HEK293T (cell line): ENCODE data around the gene MMP7.

Experiments
- CTCF ChIA-PET: fragments of 350-600 bp; formaldehyde crosslinking; extraction: SDS; loops from one replicate; lab custom pipeline; 2021; ENCODE audit warnings: antibody characterized with exemption, inconsistent platforms; lab: Yijun Ruan, JAX
- POLR2A ChIA-PET: fragments of 350-600 bp; formaldehyde crosslinking; extraction: SDS; loops from one replicate; lab custom pipeline; 2020; ENCODE audit warnings: antibody characterized with exemption, inconsistent platforms; lab: Yijun Ruan, JAX
- DNase-seq: peaks from one replicate; pipeline ENCODE4 v3.0.0; 2012; ENCODE audit warnings: mixed read lengths; ENCODE audit errors: extremely low spot score
- ARNT ChIP-seq: fragments of 450-650 bp; IDR thresholded peaks from 2 replicates; pipeline ENCODE4 v1.6.1; 2017; ENCODE audit warnings: mild to moderate bottlenecking
- BHLHE40 ChIP-seq: fragments of 450-650 bp; IDR thresholded peaks from 2 replicates; pipeline ENCODE4 v1.6.1; 2016; ENCODE audit warnings: mild to moderate bottlenecking, moderate library complexity, borderline replicate concordance
- CTBP1 ChIP-seq: fragments of 450-650 bp; IDR thresholded peaks from 2 replicates; pipeline ENCODE4 v1.6.1; 2016; ENCODE audit warnings: borderline replicate concordance
- ELF4 ChIP-seq: fragments of 450-650 bp; IDR thresholded peaks from 2 replicates; pipeline ENCODE4 v1.6.1; 2017; ENCODE audit warnings: antibody characterized with exemption
- FOXA1 ChIP-seq: fragments of 450-650 bp; IDR thresholded peaks from 2 replicates; pipeline ENCODE4 v1.6.1; 2016; ENCODE audit warnings: mild to moderate bottlenecking
- FOXK2 ChIP-seq: fragments of 450-650 bp; IDR thresholded peaks from 2 replicates; pipeline ENCODE4 v1.6.1; 2016; ENCODE audit warnings: mild to moderate bottlenecking
- FOXM1 ChIP-seq: fragments of 450-650 bp; IDR thresholded peaks from 2 replicates; pipeline ENCODE4 v1.6.1; 2017; ENCODE audit warnings: mild to moderate bottlenecking, borderline replicate concordance
- HDGF ChIP-seq: fragments of 450-650 bp; IDR thresholded peaks from 2 replicates; pipeline ENCODE4 v1.6.1; 2017; ENCODE audit warnings: antibody characterized with exemption, borderline replicate concordance
- L3MBTL2 ChIP-seq: fragments of 450-650 bp; conservative IDR thresholded peaks from 2 replicates; pipeline ENCODE4 v1.6.1; 2016; ENCODE audit warnings: mild to moderate bottlenecking
- LEF1 ChIP-seq: fragments of 450-650 bp; IDR thresholded peaks from 2 replicates; pipeline ENCODE4 v1.6.1; 2017; ENCODE audit warnings: mild to moderate bottlenecking, borderline replicate concordance
- NFRKB ChIP-seq: fragments of 450-650 bp; IDR thresholded peaks from 2 replicates; pipeline ENCODE4 v1.6.1; 2016; ENCODE audit warnings: mild to moderate bottlenecking, moderate library complexity
- SP1 ChIP-seq: fragments of 450-650 bp; IDR thresholded peaks from 2 replicates; pipeline ENCODE4 v1.6.1; 2017
- SUZ12 ChIP-seq: fragments of 450-650 bp; IDR thresholded peaks from 2 replicates; pipeline ENCODE4 v1.6.1; 2016; ENCODE audit warnings: mild to moderate bottlenecking
- TARDBP ChIP-seq: fragments of 450-650 bp; IDR thresholded peaks from 2 replicates; pipeline ENCODE4 v1.6.1; 2016
- ZNF384 ChIP-seq: fragments of 450-650 bp; IDR thresholded peaks from 2 replicates; pipeline ENCODE4 v1.6.1; 2016
- TF ChIP-seq, protein P1 (sequence below): fragments of 450-650 bp; IDR thresholded peaks from 2 replicates; pipeline ENCODE4 v1.6.1; 2016

MMP7 gene

DNA sequence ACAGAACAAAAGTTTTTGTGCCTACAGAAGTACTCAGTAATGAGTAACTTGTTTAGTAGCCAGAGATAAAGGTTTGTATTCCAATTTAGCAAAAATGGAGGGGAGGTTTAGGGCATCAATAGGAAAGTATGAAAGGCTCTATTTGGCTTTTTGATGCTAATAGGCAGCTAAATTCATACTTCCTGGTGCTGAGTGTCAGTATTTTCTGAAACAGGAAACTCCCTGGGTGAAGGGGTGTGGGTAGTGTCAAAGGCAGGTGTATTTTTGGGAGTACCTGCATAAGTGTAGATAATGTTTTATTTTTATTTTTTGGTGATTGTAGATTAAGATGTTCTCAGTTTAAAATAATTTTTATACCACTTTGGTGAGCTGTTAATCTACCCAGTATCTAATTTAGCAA lies 29.3 kb upstream of the MMP7 start:
- no peak for DNase-seq
- ChIA-PET CTCF (no interaction called here), POLR2A (no interaction called here)
- TF ChIP-seq FOXM1: no peak

DNA sequence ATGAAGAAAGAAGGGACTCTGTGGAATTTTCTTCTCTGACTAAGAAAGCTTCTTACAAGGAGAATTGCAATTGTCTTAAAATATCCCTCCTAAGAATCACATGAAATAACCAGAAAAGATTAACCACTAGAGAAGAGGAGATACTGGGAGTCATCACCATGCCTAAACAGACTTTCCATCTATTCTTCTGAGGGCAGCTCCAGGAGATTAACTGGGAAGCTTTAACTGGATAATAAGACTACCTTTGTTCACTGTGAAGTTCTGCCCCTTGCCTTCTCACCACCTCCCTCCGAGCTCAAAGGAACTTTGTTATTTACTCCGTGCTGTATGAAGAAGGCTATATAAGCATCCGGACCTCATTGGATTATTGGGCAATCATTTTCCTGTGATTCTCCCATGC lies 24.5 kb upstream of the MMP7 start:
- DNase-seq: no peak
- TF ChIP-seq SP1: no peak
- TF ChIP-seq, protein P1, sequence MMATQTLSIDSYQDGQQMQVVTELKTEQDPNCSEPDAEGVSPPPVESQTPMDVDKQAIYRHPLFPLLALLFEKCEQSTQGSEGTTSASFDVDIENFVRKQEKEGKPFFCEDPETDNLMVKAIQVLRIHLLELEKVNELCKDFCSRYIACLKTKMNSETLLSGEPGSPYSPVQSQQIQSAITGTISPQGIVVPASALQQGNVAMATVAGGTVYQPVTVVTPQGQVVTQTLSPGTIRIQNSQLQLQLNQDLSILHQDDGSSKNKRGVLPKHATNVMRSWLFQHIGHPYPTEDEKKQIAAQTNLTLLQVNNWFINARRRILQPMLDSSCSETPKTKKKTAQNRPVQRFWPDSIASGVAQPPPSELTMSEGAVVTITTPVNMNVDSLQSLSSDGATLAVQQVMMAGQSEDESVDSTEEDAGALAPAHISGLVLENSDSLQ: no peak
- TF ChIP-seq SUZ12: no peak
- TF ChIP-seq FOXK2: no peak
- no peak for TF ChIP-seq LEF1
- TF ChIP-seq TARDBP: no peak
- TF ChIP-seq HDGF: no peak
- TF ChIP-seq NFRKB: no peak
- no peak for TF ChIP-seq L3MBTL2
- no peak for TF ChIP-seq BHLHE40
- TF ChIP-seq FOXM1: no peak
- no peak for TF ChIP-seq ELF4
- no peak for TF ChIP-seq ZNF384
- no peak for TF ChIP-seq ARNT
- no peak for TF ChIP-seq CTBP1
- no peak for TF ChIP-seq FOXA1
- POLR2A ChIA-PET: no interaction called here
- CTCF ChIA-PET: interaction anchor here (0.6 kb wide), 1 partner anchor 267 kb away, joined by 3 read pairs; no protein-coding TSS in a partner anchor

DNA sequence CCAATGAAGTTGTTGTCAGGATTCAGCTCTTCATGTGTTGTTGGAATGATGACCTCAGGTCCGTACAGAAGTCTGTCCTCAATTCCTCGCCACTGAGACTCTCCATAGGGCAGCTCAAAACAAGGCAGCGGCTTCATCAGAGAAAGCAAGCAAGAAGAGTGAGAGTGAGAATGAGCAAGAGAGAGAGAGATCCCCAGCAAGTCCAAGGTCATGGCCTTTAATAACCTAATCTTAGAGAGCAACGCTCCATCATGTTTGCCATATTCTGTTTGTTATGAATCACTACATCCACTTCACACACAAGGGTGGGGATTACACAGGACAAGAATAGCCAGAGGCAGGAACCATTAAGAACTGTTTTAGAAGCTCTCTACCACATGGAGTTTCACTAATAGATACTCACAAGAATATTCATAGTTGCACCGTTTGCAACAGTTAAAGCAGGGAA lies 23.3 kb upstream of the MMP7 start:
- TF ChIP-seq ZNF384 (no peak), LEF1 (no peak), NFRKB (no peak), L3MBTL2 (no peak), SP1 (no peak), ELF4 (no peak), FOXK2 (no peak), BHLHE40 (no peak), CTBP1 (no peak)
- TF ChIP-seq, protein P1: no peak
- ChIA-PET CTCF (interaction anchor here (1.2 kb wide), 1 partner anchor 211 kb away, joined by 6 read pairs; no protein-coding TSS in a partner anchor), POLR2A (no interaction called here)
- DNase-seq: no peak

DNA sequence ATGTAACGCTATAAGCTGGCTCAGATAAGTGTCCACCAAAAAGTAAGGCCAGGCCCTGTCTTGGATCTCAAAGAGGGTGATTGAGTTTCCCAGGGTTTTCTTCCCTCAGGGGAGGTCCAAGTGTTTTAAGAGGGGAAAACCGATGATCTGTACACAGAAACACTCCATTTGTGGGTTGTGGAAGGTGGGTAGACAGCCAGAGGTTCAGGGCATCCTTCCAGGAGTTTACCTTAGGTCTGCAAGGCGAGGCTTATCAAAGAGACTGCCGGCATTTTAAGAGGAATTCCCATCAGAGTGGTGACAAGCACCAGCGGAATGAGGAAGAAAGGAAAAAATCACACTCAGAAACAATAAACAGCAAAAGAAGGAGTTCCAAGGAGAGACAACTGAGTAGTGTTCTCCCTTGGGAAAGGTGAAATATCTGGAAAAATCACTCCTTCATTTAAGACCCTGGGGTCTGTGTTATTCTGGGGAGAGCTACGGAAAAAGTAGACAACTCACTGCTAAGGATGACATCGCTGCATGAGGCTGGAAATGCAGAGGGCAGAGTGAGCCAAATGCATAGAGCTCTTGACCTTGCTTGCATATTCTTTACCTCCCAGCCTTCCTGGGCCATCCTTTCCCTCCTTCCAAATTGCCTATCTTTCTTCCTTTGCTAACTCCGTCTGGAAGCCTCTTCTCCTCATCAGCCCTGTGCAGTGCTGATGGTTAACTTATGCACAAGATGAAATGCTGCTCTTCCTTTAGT lies 22.1 kb upstream of the MMP7 start:
- ChIA-PET POLR2A (no interaction called here), CTCF (no interaction called here)
- no peak for TF ChIP-seq ELF4
- no peak for TF ChIP-seq FOXM1
- TF ChIP-seq NFRKB: no peak
- TF ChIP-seq ZNF384: no peak
- no peak for TF ChIP-seq FOXA1
- TF ChIP-seq SP1: no peak
- TF ChIP-seq SUZ12: no peak
- TF ChIP-seq HDGF: no peak
- TF ChIP-seq ARNT: no peak
- TF ChIP-seq, protein P1: no peak
- no peak for TF ChIP-seq CTBP1
- DNase-seq: no peak

DNA sequence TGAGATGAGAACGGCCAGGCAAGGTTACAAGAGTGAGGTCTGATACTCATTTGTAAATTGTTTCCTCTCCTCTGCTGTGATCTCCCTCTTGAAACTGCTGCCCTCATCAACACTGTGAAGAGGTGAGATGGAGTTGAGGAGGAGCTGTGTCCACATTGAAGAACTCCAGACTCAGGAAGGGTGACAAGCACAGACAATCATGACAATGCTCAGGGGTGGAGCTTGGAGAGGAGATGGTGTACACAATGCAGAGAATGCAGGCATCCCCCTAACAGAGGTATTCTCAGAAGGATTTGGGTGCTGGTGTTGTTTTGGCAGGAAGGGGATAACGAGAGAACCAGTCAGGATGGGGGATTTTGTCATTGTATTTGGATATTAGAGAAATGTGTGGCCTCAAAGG lies 21.5 kb upstream of the MMP7 start:
- TF ChIP-seq BHLHE40 (no peak), FOXM1 (no peak), ZNF384 (no peak), HDGF (no peak), NFRKB (no peak), SUZ12 (no peak), ARNT (no peak), ELF4 (no peak), LEF1 (no peak), L3MBTL2 (no peak), FOXA1 (no peak), FOXK2 (no peak), CTBP1 (no peak), SP1 (no peak), TARDBP (no peak)
- TF ChIP-seq, protein P1: no peak
- POLR2A ChIA-PET: no interaction called here
- no peak for DNase-seq
- CTCF ChIA-PET: no interaction called here

DNA sequence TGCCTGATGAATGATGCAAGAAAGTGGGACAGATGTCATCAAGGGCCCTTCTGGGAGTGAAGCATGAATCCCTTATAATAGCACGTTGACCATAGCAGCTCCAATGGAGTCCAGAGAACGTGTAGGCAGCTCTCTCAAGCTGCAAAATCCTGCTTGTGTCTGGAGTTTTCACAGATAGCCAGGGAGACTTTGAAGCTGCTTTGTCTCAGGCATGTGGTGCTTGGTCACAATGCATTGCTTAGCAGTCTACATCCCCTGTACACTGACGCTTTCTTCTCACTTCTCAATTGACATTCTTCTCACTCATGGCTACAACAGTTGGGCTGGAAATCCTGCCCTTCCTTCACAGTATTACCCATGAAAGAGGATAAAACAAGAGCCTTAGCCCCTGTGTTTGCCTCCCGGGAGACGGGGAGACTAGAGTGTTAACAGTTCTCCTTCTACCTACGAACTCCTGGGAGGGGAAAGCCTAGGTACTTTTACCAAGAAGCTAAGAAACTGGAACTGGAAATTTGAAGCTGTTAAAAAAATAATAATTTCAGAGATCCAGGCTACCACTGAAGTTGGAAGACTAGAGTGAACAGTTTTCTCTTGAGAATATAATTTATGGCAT lies 20.7 kb upstream of the MMP7 start:
- ChIA-PET POLR2A (no interaction called here), CTCF (no interaction called here)
- DNase-seq: no peak
- TF ChIP-seq LEF1 (no peak), NFRKB (no peak), ELF4 (no peak), FOXM1 (no peak), SP1 (no peak), FOXK2 (no peak), ZNF384 (no peak), SUZ12 (no peak), BHLHE40 (no peak), ARNT (no peak), CTBP1 (no peak)
- TF ChIP-seq, protein P1: no peak
